PFSK-1 (cell line): Measurements from ENCODE around the gene HDAC11.

Experiments used
- POLR2AphosphoS5 ChIP-seq: IDR thresholded peaks from 2 replicates; pipeline ENCODE4 v1.6.1; 2012; ENCODE audit warnings: low read depth, mild to moderate bottlenecking, control low read depth, low read length, moderate library complexity
- TF ChIP-seq, protein P1 (sequence below), 2 experiments: IDR thresholded peaks; 2 replicates each; pipeline versions ENCODE4 v1.6.1 to v1.8.0; 2011 to 2012; ENCODE audit warnings: low read depth in 2 of 2, low read length in 2 of 2, control low read depth in 1 of 2, inconsistent platforms in 1 of 2, mild to moderate bottlenecking in 1 of 2, moderate library complexity in 1 of 2; ENCODE audit not compliant: insufficient read depth in 1 of 2

DNA sequence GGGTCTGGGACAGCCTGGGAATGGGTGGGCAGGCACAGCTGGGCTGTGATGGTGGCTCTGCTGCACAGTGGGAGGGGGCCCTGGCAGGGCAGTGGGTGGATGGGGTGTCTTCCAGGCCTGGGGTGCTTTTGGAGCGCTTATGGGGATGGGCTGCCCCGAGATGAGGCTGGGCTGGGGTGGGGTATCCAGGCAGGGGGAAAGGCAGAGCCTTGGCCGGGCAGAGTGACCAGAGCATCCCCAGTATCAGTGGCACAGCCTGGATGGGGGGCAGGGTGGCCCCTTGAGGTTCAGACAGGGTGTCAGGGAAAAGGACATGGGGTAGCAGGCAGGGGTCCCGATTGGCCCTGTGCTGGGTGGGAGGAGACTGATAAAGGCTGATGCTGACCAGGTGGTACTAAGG, 26.6 kb downstream of the HDAC11 start:
- TF ChIP-seq POLR2AphosphoS5: no peak
- TF ChIP-seq, protein P1, sequence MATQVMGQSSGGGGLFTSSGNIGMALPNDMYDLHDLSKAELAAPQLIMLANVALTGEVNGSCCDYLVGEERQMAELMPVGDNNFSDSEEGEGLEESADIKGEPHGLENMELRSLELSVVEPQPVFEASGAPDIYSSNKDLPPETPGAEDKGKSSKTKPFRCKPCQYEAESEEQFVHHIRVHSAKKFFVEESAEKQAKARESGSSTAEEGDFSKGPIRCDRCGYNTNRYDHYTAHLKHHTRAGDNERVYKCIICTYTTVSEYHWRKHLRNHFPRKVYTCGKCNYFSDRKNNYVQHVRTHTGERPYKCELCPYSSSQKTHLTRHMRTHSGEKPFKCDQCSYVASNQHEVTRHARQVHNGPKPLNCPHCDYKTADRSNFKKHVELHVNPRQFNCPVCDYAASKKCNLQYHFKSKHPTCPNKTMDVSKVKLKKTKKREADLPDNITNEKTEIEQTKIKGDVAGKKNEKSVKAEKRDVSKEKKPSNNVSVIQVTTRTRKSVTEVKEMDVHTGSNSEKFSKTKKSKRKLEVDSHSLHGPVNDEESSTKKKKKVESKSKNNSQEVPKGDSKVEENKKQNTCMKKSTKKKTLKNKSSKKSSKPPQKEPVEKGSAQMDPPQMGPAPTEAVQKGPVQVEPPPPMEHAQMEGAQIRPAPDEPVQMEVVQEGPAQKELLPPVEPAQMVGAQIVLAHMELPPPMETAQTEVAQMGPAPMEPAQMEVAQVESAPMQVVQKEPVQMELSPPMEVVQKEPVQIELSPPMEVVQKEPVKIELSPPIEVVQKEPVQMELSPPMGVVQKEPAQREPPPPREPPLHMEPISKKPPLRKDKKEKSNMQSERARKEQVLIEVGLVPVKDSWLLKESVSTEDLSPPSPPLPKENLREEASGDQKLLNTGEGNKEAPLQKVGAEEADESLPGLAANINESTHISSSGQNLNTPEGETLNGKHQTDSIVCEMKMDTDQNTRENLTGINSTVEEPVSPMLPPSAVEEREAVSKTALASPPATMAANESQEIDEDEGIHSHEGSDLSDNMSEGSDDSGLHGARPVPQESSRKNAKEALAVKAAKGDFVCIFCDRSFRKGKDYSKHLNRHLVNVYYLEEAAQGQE (IDR thresholded peaks at IDR 0.05; ENCODE audit: insufficient read depth in 1 of 2, low read depth in 2 of 2, low read length in 2 of 2): no peak
